Activated CD8-positive, alpha-beta memory T cell treated with anti-CD3 and anti-CD28 coated beads for 4 hours (primary cell): Measurements from ENCODE around the gene GLCCI1.
"Not testable (repeated sequence)": the region's sequence is repeated elsewhere in the genome, so short reads cannot be mapped to it uniquely, and the experiment has no call there.

Experiments
- DNase-seq, 2 donors: peaks; one replicate each; pipeline ENCODE4 v3.0.0-alpha.2; 2020; ENCODE audit warnings: low read depth in 2 of 2

GLCCI1 gene

GRCh38 chr7:8048067-8048466 is 79.5 kb downstream of the GLCCI1 start:
- DNase-seq, result not testable (repeated sequence)

GRCh38 chr7:8051373-8051772 is 82.8 kb downstream of the GLCCI1 start:
- no peak for DNase-seq

DNA sequence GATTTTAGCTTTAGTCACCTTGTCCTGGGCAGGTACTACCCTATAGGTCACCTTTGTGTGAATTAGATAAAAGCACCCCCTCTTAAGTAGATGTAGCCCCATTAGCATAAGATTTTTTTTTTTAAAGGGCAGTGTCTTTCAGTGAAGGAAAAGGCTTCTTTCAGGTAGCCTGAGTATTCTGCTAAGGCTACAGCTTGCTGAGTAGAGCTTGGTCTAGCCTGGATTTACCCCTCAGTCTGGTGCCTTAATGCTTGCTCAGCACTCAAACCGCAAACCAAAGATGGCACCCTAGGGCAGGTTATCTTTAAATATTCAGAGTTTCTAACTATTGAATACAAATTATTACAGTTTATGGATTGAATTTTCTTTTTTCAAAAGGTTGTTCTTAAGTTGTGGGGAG is 83.4 kb downstream of the GLCCI1 start:
- DNase-seq, result no peak

- no peak for DNase-seq
Measured at GRCh38 chr7:8052824-8053223, 84.2 kb downstream of the GLCCI1 start.

DNA sequence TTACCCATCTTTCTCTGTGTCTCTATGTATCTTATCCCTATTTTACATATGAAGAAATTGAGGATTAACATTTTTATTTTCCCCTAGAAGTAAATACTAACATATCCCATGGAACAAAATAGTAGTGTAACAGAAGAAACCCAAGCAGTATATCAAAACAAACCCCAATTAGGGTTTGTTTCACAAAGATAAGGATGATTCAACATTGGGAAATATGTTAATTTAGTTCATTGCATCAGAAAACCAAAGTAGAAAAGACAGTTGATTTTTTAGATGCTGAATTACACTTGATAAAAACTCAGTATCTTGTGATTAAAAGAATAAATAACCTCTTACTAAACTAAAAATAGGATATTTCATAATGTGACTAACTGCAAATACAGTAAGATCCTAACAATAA is 87.8 kb downstream of the GLCCI1 start:
- no peak for DNase-seq

- no peak for DNase-seq
Measured at GRCh38 chr7:8057566-8057965, 89.0 kb downstream of the GLCCI1 start.

DNA sequence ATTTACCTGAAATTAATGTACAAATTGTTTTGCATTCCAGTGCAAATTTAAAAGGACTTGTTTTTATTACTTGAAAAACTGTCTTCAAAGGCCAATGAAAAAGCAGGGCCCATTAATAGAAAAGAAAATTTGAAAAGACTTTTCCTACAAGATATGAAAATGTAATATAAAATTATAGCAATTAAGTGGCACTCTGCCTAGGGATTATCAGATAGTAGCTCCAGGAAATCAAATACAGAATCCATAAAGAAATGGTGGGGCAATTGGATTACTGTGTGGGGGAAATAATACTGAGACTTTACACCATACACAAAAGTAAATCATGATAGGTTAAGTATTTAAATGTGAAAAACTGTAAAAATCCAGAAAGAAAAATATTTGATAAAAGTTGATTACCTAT is 89.7 kb downstream of the GLCCI1 start:
- DNase-seq, result no peak

GRCh38 chr7:8058852-8059251 is 90.3 kb downstream of the GLCCI1 start:
- no peak for DNase-seq

- no peak for DNase-seq
Measured at GRCh38 chr7:8060241-8060640, 91.6 kb downstream of the GLCCI1 start.

GRCh38 chr7:8063300-8063699 is 94.7 kb downstream of the GLCCI1 start:
- not testable (repeated sequence) for DNase-seq

DNA sequence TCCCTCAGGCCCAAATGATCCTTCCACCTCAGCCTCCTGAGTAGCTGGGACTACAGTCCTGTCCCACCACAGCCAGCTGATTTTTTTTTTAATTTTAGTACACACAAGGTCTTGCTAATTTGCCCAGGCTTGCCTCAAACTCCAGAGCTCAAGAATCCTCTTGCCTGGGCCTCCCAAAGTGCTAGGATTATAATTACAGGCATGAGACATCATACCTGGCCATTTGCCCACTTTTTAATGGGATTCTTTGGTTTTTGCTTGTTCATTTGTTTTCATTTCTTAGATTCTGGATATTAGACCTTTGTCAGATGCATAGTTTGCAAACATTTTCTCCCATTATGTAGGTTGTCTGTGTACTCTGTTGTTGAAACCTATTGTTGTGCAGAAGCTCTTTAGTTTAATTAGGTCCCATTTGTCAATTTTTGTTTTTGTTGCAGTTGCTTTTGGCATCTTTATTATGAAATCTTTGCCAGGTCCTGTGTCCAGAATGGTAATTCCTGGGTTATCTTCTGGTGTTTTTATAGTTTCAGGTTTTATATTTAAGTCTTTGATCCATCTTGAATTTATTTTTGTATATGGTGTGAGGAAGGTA is 95.2 kb downstream of the GLCCI1 start:
- no peak for DNase-seq

DNA sequence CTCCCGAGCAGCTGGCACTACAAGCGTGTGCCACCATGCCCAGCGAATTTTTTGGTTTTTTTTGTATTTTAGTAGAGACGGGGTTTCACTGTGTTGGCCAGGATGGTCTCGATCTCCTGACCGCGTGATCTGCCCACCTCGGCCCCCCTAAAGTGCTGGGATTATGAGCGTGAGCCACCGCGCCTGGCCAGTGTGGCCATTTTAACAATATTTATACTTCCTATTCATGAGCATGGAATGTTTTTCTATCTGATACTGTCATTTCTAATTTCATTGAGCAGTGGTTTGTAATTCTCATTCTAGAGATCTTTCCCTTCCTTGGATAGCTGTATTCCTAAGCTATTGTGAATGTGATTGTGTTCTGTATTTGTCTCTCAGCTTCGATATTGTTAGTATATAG is 96.2 kb downstream of the GLCCI1 start:
- DNase-seq, result no peak

GRCh38 chr7:8065356-8065813 is 96.8 kb downstream of the GLCCI1 start:
- no peak for DNase-seq

DNA sequence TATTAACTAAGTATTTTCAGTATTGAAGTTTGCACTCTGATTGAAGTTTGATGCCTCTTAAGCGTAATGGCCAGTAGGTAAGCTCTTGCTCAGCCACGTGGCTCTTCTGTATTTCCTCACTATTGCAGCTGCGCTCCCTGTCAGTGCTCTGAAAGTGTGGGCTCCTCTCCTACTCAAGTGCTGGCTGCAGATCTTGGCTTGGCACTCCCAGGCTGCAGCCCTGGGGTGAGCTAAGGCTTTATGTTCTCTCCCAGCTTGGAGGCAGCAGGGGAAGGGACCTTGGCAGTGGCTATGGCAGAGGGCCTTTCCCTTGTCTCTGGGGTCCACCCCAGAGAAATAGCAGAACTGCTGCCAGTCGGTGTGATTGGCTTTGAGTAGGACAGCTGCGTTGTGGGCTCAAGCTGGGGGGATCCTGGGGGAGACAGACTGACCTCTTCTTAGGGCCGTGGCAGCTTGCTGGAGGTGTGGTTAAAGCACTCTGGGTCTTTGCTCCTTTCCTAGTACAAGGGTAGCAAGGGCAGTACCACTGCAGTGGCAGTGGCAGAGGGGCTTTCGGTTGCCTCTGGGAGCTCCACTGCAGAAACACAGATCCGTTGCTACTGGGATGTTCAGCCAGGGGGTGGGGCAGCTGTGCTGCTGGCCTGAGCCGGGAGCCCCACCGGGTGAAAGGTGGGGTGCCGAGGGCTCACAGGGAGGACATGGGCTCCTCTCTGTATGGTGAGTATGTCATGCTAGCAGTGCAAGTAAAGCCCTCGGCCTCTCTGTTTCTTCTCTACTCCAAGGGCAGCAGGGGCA is 100.5 kb downstream of the GLCCI1 start:
- no peak for DNase-seq

GRCh38 chr7:8070451-8071180 is 102.0 kb downstream of the GLCCI1 start:
- DNase-seq, result no peak

DNA sequence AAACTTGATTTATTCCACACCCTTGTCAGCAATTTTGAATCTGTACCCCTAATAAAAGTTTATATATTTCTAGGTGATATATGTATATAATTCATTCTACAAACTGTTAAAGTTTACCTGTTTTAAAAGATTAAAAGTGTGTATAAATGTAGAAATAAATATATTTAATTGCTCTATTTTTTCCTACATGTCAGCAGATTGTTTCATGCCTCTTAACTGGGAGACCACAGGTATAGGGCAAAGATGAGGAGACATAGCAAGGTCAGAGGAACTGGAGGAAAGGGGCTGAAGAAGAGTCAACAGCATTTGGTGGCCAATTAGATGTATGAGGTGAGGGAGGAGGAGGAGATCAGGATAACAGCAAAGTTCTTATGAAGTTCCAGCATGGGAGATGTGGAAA is 109.8 kb downstream of the GLCCI1 start:
- DNase-seq, result no peak

DNA sequence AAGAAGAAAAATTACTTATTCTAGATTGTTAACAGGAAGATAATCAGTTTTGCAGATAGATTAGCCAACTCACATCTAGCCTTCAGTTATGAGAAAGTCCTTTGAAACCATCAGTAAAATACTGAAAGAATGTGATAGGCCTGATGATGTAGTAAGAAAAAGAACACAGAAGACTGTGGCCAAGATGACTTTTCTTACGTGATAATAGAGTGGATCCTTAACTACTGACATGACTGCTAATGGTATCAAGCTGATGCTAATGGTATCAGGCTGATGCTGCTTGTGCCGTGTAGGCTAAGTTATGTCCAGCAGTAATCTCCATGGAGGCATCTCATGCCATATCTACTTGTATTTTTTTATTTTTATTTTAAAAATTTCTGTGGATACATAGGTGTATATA is 114.2 kb downstream of the GLCCI1 start:
- DNase-seq, result no peak

DNA sequence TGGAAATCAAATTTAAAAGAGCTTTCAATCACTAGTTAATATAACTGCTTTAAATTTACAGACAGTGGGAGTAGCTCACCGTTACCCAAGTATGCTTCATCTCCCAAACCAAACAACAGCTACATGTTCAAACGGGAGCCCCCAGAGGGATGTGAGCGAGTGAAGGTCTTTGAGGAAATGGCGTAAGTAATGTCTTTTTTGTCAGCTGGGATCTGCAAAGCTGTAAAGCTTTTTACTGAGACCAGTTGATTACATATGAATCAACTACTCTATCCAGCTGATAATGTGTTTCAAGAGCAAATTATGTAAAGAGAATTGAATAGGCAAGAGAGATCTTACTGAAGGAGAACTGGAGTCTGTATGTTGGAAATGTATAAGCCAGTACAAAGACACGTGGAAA is 116.2 kb downstream of the GLCCI1 start:
- no peak for DNase-seq

- DNase-seq, result no peak
Measured at GRCh38 chr7:8085420-8085819, 116.8 kb downstream of the GLCCI1 start.

DNA sequence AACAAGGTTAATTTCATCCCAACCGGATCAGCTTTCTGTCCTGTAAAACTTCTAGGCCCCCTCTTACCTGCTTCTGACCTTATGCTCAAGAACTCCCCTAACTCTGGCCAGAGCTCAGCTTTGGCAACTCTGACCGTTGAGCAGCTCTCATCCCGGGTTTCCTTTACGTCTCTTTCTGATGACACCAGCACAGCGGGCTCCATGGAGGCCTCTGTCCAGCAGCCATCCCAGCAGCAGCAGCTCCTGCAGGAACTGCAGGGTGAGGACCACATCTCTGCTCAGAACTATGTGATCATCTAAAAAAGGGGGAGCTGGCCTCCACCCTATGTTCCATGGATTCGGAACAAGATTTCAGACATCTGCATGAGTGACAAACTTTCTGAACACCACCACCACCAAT is 117.6 kb downstream of the GLCCI1 start:
- no peak for DNase-seq

GRCh38 chr7:8089036-8089780 is 120.6 kb downstream of the GLCCI1 start:
- DNase-seq, result no peak

GRCh38 chr7:8092140-8092539 is 123.5 kb downstream of the GLCCI1 start:
- DNase-seq, result no peak
